Measurements from ENCODE around the gene SMOC1. TPM values are rescaled to one million over a fixed set of nuclear protein-coding genes. Genes with fewer than 3 reads are reported as not detected.

SMOC1 gene
- total RNA-seq, 2 experiments from 2014 or later: not detected

- CTCF ChIA-PET: interaction anchor here (0.8 to 1.8 kb wide), 2 partner anchors 45 to 91 kb away, joined by 3 to 5 read pairs; no protein-coding TSS in a partner anchor
These were observed 103.7 kb downstream of the SMOC1 start for GRCh38 chr14:69982886-69983285.

GRCh38 chr14:69983317-69983716 is 104.1 kb downstream of the SMOC1 start:
- Mint-ChIP-seq H3K9me3 (no peaks in the 10 kb centered on the region), H3K27ac (no peak overlapping the region), H3K27me3 (ENCODE audit: low read depth) (peaks cover 9% of the 10 kb centered on the region), H3K4me1 (ENCODE audit: low read depth) (no peaks in the 10 kb centered on the region), H3K36me3 (ENCODE audit: low read depth) (no peaks in the 10 kb centered on the region), H3K4me3 (no peak overlapping the region)
- DNase-seq: no peak
- CTCF ChIA-PET: interaction anchor here (0.6 to 1.8 kb wide), 3 partner anchors 45 to 681 kb away, joined by 3 to 5 read pairs (median 3); no protein-coding TSS in a partner anchor
- intact Hi-C loops (cut with micrococcal nuclease): no loop called here

More at GRCh38 chr14:69982886-69983285, 103.7 kb downstream of the SMOC1 start:
- no peak overlapping the region for H3K27ac Mint-ChIP-seq
- peaks cover 9% of the 10 kb centered on the region for H3K27me3 Mint-ChIP-seq (ENCODE audit: low read depth)
- DNase-seq: no peak
- no peaks in the 10 kb centered on the region for H3K4me1 Mint-ChIP-seq (ENCODE audit: low read depth)
- H3K9me3 Mint-ChIP-seq: no peaks in the 10 kb centered on the region
- H3K36me3 Mint-ChIP-seq (ENCODE audit: low read depth): no peaks in the 10 kb centered on the region
- intact Hi-C loops (cut with micrococcal nuclease): no loop called here
- no peak overlapping the region for H3K4me3 Mint-ChIP-seq

GRCh38 chr14:69985463-69985862 is 106.2 kb downstream of the SMOC1 start:
- no peaks in the 10 kb centered on the region for H3K36me3 Mint-ChIP-seq (ENCODE audit: low read depth)
- H3K4me3 Mint-ChIP-seq: no peak overlapping the region
- H3K9me3 Mint-ChIP-seq: no peaks in the 10 kb centered on the region
- no peak overlapping the region for H3K27ac Mint-ChIP-seq
- CTCF ChIA-PET: no interaction called here
- peaks cover 13% of the 10 kb centered on the region for H3K27me3 Mint-ChIP-seq (ENCODE audit: low read depth)
- no peaks in the 10 kb centered on the region for H3K4me1 Mint-ChIP-seq (ENCODE audit: low read depth)
- no peak for DNase-seq
- intact Hi-C loops (cut with micrococcal nuclease): no loop called here

GRCh38 chr14:69986336-69986735 is 107.1 kb downstream of the SMOC1 start:
- CTCF ChIA-PET: no interaction called here
- DNase-seq: no peak
- Mint-ChIP-seq H3K36me3 (ENCODE audit: low read depth) (no peaks in the 10 kb centered on the region), H3K9me3 (no peaks in the 10 kb centered on the region), H3K4me3 (no peak overlapping the region), H3K27ac (no peak overlapping the region), H3K27me3 (ENCODE audit: low read depth) (peaks cover 11% of the 10 kb centered on the region), H3K4me1 (ENCODE audit: low read depth) (no peaks in the 10 kb centered on the region)
- intact Hi-C loops (cut with micrococcal nuclease): no loop called here

DNA sequence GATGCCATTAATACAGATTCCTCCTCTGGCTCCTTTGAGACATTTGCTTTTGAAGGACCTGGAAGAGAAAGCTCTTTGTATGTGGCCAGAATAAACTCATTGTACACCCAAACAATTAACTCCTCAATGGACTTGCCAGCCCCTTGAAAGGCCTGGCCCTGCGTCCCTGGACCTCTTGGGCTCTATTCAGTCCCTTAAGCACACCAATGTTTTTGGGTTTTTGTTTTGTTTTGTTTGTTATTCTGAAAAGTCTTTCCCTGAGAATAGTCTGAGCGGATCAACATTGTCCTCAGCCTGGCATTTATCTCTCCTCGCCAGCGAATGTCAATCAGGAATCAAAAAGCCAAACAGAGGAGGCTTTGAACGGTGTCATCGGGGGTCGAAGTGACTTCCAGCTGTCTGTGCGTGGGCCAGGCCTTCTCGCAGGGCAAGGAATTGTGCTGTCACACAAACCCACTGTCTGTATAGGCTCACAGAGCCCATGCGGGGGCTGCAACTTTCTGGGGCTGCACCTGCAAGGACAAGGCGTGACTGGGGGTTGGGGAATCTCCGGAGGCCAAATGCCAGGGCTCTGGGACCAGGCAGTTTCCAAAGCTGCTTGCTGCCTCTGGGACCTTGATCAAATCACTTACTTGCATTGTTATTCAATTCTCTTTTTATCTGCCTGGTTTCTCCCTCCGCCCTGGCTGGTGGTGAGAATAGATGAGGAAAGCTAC is 108.3 kb downstream of the SMOC1 start:
- Mint-ChIP-seq H3K9me3 (no peaks in the 10 kb centered on the region), H3K27me3 (ENCODE audit: low read depth) (peaks cover 9% of the 10 kb centered on the region), H3K36me3 (ENCODE audit: low read depth) (no peaks in the 10 kb centered on the region), H3K4me3 (no peak overlapping the region), H3K27ac (no peak overlapping the region), H3K4me1 (ENCODE audit: low read depth) (no peaks in the 10 kb centered on the region)
- CTCF ChIA-PET: interaction anchor here (0.6 kb wide), 1 partner anchor 15 kb away, joined by 6 read pairs; no protein-coding TSS in a partner anchor
- DNase-seq: no peak
- intact Hi-C loops (cut with micrococcal nuclease): no loop called here

DNA sequence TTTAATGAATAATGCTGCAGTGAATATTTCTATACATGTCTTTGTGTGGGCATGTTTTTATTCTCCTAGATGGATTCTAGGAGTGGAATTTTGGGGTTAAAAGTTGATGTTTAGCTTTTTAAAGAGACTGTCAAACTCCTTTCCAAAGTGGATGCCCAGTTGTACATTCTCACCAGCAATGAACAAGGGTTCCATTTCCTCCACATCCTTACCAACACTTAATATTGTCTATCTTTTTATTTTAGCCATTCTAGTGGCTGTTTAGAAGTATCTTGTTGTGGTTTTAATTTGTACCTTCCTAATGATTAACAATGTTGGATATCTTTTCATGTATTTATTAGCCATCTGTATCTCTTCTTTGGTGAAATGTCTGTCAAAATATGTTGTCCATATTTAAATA is 109.8 kb downstream of the SMOC1 start:
- peaks cover 9% of the 10 kb centered on the region for H3K27me3 Mint-ChIP-seq (ENCODE audit: low read depth)
- DNase-seq: no peak
- intact Hi-C loops (cut with micrococcal nuclease): no loop called here
- H3K9me3 Mint-ChIP-seq: no peaks in the 10 kb centered on the region
- CTCF ChIA-PET: no interaction called here
- no peak overlapping the region for H3K4me3 Mint-ChIP-seq
- H3K36me3 Mint-ChIP-seq (ENCODE audit: low read depth): no peaks in the 10 kb centered on the region
- no peaks in the 10 kb centered on the region for H3K4me1 Mint-ChIP-seq (ENCODE audit: low read depth)
- H3K27ac Mint-ChIP-seq: no peak overlapping the region

DNA sequence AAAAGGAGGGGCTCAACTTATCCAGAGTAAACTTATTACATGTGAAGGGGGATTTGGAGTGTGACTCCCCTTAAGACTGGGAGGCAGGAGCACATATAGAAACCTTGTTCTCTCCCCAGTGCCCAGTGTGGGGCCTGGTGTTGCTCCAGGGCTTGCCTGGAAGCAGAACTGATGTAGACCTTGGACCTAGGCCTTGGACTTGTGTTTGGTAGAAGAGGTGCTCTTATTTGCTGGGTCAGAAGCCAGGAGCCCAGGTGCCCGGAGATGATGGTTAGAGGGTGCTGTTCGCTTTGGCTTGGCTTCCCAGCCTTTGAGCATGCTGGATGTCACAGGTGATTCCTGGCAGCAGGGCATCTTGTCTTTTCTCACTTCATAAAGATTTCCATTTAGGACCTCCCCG is 110.4 kb downstream of the SMOC1 start:
- H3K4me1 Mint-ChIP-seq (ENCODE audit: low read depth): no peaks in the 10 kb centered on the region
- no peak overlapping the region for H3K27ac Mint-ChIP-seq

DNA sequence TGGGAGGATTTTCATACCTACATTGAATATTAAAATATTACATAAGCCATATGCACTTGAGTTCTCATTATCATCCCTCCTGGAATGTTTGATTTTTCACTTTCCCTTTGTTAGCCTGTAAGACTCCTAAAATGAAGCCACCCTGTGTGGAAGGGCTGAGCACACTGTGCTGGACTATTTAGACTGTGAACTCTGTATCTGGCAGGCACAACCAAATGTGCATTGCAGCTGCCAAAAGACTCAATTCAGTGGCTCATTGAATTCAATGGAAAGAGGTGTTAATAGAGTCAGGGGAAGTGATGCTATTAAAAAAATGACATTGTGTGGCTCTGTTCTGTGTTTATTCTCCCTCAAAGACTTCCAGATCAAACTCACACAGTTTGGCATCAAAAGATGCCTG is 111.1 kb downstream of the SMOC1 start:
- H3K27ac Mint-ChIP-seq: no peak overlapping the region
- no peak overlapping the region for H3K4me3 Mint-ChIP-seq
- H3K4me1 Mint-ChIP-seq (ENCODE audit: low read depth): no peaks in the 10 kb centered on the region
- intact Hi-C loops (cut with micrococcal nuclease): no loop called here
- CTCF ChIA-PET: no interaction called here
- H3K36me3 Mint-ChIP-seq (ENCODE audit: low read depth): no peaks in the 10 kb centered on the region
- DNase-seq: no peak
- H3K27me3 Mint-ChIP-seq (ENCODE audit: low read depth): peaks cover 8% of the 10 kb centered on the region
- H3K9me3 Mint-ChIP-seq: no peaks in the 10 kb centered on the region

More for the DNA sequence above, 110.4 kb downstream of the SMOC1 start:
- intact Hi-C loops (cut with micrococcal nuclease): no loop called here
- no peaks in the 10 kb centered on the region for H3K36me3 Mint-ChIP-seq (ENCODE audit: low read depth)
- no peak overlapping the region for H3K4me3 Mint-ChIP-seq
- CTCF ChIA-PET: no interaction called here
- H3K27me3 Mint-ChIP-seq (ENCODE audit: low read depth): peaks cover 10% of the 10 kb centered on the region
- H3K9me3 Mint-ChIP-seq: no peaks in the 10 kb centered on the region
- DNase-seq: no peak

GRCh38 chr14:69991422-69991821 is 112.2 kb downstream of the SMOC1 start:
- CTCF ChIA-PET: interaction anchor here (1.7 kb wide), 1 partner anchor 37 kb away, joined by 5 read pairs; no protein-coding TSS in a partner anchor
- Mint-ChIP-seq H3K36me3 (ENCODE audit: low read depth) (no peaks in the 10 kb centered on the region), H3K4me1 (ENCODE audit: low read depth) (no peaks in the 10 kb centered on the region)

GRCh38 chr14:69992564-69992963 is 113.3 kb downstream of the SMOC1 start:
- Mint-ChIP-seq H3K9me3 (no peaks in the 10 kb centered on the region), H3K27ac (no peak overlapping the region), H3K36me3 (ENCODE audit: low read depth) (no peaks in the 10 kb centered on the region), H3K27me3 (ENCODE audit: low read depth) (peaks cover 8% of the 10 kb centered on the region), H3K4me1 (ENCODE audit: low read depth) (no peaks in the 10 kb centered on the region), H3K4me3 (no peak overlapping the region)
- intact Hi-C loops (cut with micrococcal nuclease): no loop called here
- no peak for DNase-seq
- CTCF ChIA-PET: interaction anchor here (1.7 kb wide), 1 partner anchor 36 kb away, joined by 5 read pairs; no protein-coding TSS in a partner anchor

More at GRCh38 chr14:69991422-69991821, 112.2 kb downstream of the SMOC1 start:
- Mint-ChIP-seq H3K27ac (no peak overlapping the region), H3K4me3 (no peak overlapping the region), H3K27me3 (ENCODE audit: low read depth) (peaks cover 8% of the 10 kb centered on the region), H3K9me3 (no peaks in the 10 kb centered on the region)
- intact Hi-C loops (cut with micrococcal nuclease): no loop called here
- no peak for DNase-seq

DNA sequence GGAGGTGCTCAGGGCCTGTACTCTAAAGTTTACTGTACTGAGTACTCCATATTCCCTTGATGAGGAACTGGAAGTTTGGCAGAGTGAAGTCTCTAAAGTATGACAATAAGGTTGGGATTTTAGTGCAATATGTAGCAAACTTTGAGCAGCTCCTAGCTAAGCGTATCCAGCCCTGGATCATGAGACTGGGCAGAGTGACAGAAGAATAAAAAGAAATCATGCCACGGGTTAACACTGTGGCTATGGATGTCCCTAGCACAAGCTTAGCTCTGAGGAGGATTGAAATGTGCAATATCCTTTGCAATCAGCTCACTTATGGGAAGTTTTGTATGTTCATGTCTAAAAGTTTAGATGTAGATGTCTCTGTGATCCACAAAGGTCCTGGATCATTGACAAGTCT is 114.1 kb downstream of the SMOC1 start:
- intact Hi-C loops (cut with micrococcal nuclease): no loop called here
- H3K36me3 Mint-ChIP-seq (ENCODE audit: low read depth): no peaks in the 10 kb centered on the region
- DNase-seq: no peak
- H3K27me3 Mint-ChIP-seq (ENCODE audit: low read depth): peaks cover 8% of the 10 kb centered on the region
- CTCF ChIA-PET: no interaction called here
- H3K4me1 Mint-ChIP-seq (ENCODE audit: low read depth): no peaks in the 10 kb centered on the region
- H3K9me3 Mint-ChIP-seq: no peaks in the 10 kb centered on the region
- no peak overlapping the region for H3K4me3 Mint-ChIP-seq
- no peak overlapping the region for H3K27ac Mint-ChIP-seq

- DNase-seq: no peak
- Mint-ChIP-seq H3K27me3 (ENCODE audit: low read depth) (peaks cover 4% of the 10 kb centered on the region), H3K4me3 (no peak overlapping the region), H3K4me1 (ENCODE audit: low read depth) (no peaks in the 10 kb centered on the region), H3K9me3 (no peaks in the 10 kb centered on the region), H3K36me3 (ENCODE audit: low read depth) (no peaks in the 10 kb centered on the region), H3K27ac (no peak overlapping the region)
- CTCF ChIA-PET: no interaction called here
- intact Hi-C loops (cut with micrococcal nuclease): no loop called here
These were observed 114.8 kb downstream of the SMOC1 start for GRCh38 chr14:69994002-69994401.

DNA sequence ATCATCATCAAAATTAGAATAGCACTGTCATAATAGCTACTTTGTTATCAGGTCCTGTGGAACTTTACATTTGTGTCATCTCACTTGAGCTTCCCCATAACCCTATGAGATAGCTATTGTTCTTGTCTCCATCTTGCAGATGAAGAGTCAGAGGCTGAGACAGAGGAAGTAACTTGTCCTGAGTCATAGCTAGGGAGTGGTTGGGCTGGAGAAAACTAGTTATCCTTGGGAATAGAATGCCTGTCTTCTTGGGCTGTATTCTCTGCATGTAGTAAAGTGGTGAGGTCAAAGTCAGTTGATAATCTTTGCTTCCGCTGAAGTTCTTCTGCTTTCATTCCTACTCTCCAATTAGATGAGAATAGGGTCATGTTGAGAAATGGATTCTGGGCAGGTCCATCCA is 117.0 kb downstream of the SMOC1 start:
- Mint-ChIP-seq H3K4me3 (no peak overlapping the region), H3K9me3 (no peaks in the 10 kb centered on the region), H3K27ac (no peak overlapping the region), H3K4me1 (ENCODE audit: low read depth) (no peaks in the 10 kb centered on the region), H3K27me3 (ENCODE audit: low read depth) (peaks cover 4% of the 10 kb centered on the region), H3K36me3 (ENCODE audit: low read depth) (no peaks in the 10 kb centered on the region)
- intact Hi-C loops (cut with micrococcal nuclease): no loop called here
- no peak for DNase-seq
- CTCF ChIA-PET: interaction anchor here (1.0 to 1.2 kb wide), 2 partner anchors 17 to 18 kb away, joined by 3 read pairs; no protein-coding TSS in a partner anchor

Measured in activated naive CD4-positive, alpha-beta T cell treated with anti-CD3 and anti-CD28 coated beads for 36 hours (primary cell).